Vagina (tissue), 2 donors: ENCODE data around the gene SLC25A34. TPM values are rescaled to one million over a fixed set of nuclear protein-coding genes. Genes with fewer than 3 reads are reported as not detected.
A peak's percentile ranks its signal among the peaks of the same experiment; 100 is the strongest.

ENCODE experiments used
- DNase-seq, 2 donors: peaks; one replicate each; pipeline ENCODE4 v3.0.0-alpha.2; 2017; ENCODE audit errors: extremely low spot score in 2 of 2
- H3K27ac ChIP-seq: fragments of 200-600 bp; sonication (generic); one replicate; pipeline ENCODE4 v1.5.1; 2019
- H3K27me3 ChIP-seq: fragments of 200-600 bp; sonication (generic); one replicate; pipeline ENCODE4 v1.5.1; 2019
- H3K36me3 ChIP-seq, 2 donors: fragments of 200-600 bp; sonication (generic); one replicate each; pipeline ENCODE4 v1.5.1; 2017 to 2019
- H3K4me1 ChIP-seq: fragments of 200-600 bp; sonication (generic); one replicate; pipeline ENCODE4 v1.5.1; 2019
- H3K4me3 ChIP-seq, 2 donors: fragments of 200-600 bp; sonication (generic); 1 replicate in 1 of 2; 2 replicates in 1 of 2; pipeline ENCODE4 v1.5.1; 2016 to 2019
- H3K9me3 ChIP-seq: fragments of 200-600 bp; sonication (generic); one replicate; pipeline ENCODE4 v1.5.1; 2019
- CTCF ChIP-seq, 3 experiments: fragments of 450-650 bp in 2 of 3; fragments of 200-600 bp in 1 of 3; sonication (generic) in 1 of 3; IDR thresholded peaks; one replicate each; pipeline ENCODE4 v1.5.1; 2017 to 2019; ENCODE audit warnings: antibody characterized with exemption in 3 of 3, mild to moderate bottlenecking in 2 of 3, moderate library complexity in 2 of 3
- POLR2A ChIP-seq, 2 donors: fragments of 450-650 bp; IDR thresholded peaks; one replicate each; pipeline ENCODE4 v1.6.1; 2017; ENCODE audit warnings: antibody characterized with exemption in 2 of 2, mild to moderate bottlenecking in 2 of 2, moderate library complexity in 2 of 2
- POLR2AphosphoS5 ChIP-seq, 2 donors: sonication (generic); formaldehyde crosslinking; IDR thresholded peaks; one replicate each; pipeline ENCODE4 v1.9.0; 2017; ENCODE audit warnings: antibody characterized with exemption in 2 of 2, mild to moderate bottlenecking in 2 of 2, low read depth in 1 of 2; ENCODE audit not compliant: insufficient read depth in 1 of 2
- intact Hi-C: fragments of 100-400 bp; cut with DNase I; formaldehyde crosslinking; loops from one replicate; pipeline ENCODE4 v1.15.1; 2023
- total RNA-seq: library from RNA; depleted of rRNA; stranded (reverse); fragments of >200 nt; gene quantifications from one replicate; pipeline ENCODE4 v1.2.3, GENCODE V29; 2016

Gene SLC25A34
- total RNA-seq, 1 donor from 2014 or later, result 3.2 TPM

- H3K4me1 ChIP-seq, result peaks cover 61% of the 10 kb centered on the region
These were observed 26.5 kb downstream of the SLC25A34 start for GRCh38 chr1:15762546-15762945.

GRCh38 chr1:15764269-15764764 is 28.3 kb downstream of the SLC25A34 start:
- Histone ChIP-seq H3K4me1 (peaks cover 45% of the 10 kb centered on the region), H3K4me3 (no peak overlapping the region), H3K9me3 (no peaks in the 10 kb centered on the region), H3K27me3 (no peaks in the 10 kb centered on the region), H3K36me3 (no peaks in the 10 kb centered on the region), H3K27ac (peak overlapping the region; percentile 46)
- no peak for DNase-seq
- intact Hi-C loops, result no loop called here
- TF ChIP-seq POLR2AphosphoS5 (IDR thresholded peaks at IDR 0.05; ENCODE audit: insufficient read depth in 1 of 2, low read depth in 1 of 2), result peak in 1 of 2 donors; percentile 11
- no peak for TF ChIP-seq CTCF (IDR thresholded peaks at IDR 0.05)

More at GRCh38 chr1:15762546-15762945, 26.5 kb downstream of the SLC25A34 start:
- Histone ChIP-seq H3K36me3 (no peaks in the 10 kb centered on the region), H3K27me3 (no peaks in the 10 kb centered on the region), H3K9me3 (no peaks in the 10 kb centered on the region), H3K4me3 (no peak overlapping the region), H3K27ac (no peak overlapping the region)
- TF ChIP-seq POLR2AphosphoS5 (IDR thresholded peaks at IDR 0.05; ENCODE audit: insufficient read depth in 1 of 2, low read depth in 1 of 2) (no peak), CTCF (IDR thresholded peaks at IDR 0.05) (no peak), POLR2A (IDR thresholded peaks at IDR 0.05) (no peak)
- DNase-seq, result no peak
- intact Hi-C loops, result no loop called here

- Histone ChIP-seq H3K9me3 (no peaks in the 10 kb centered on the region), H3K27me3 (no peaks in the 10 kb centered on the region), H3K4me3 (no peak overlapping the region), H3K36me3 (peaks cover 0 to 2% of the 10 kb centered on the region in 2 donors), H3K27ac (peak overlapping the region; percentile 46), H3K4me1 (peaks cover 39% of the 10 kb centered on the region)
- intact Hi-C loops, result no loop called here
- no peak for DNase-seq
- TF ChIP-seq POLR2AphosphoS5 (IDR thresholded peaks at IDR 0.05; ENCODE audit: insufficient read depth in 1 of 2, low read depth in 1 of 2) (no peak), POLR2A (IDR thresholded peaks at IDR 0.05) (no peak), CTCF (IDR thresholded peaks at IDR 0.05) (no peak)
These were observed 28.8 kb downstream of the SLC25A34 start for GRCh38 chr1:15764890-15765289.

DNA sequence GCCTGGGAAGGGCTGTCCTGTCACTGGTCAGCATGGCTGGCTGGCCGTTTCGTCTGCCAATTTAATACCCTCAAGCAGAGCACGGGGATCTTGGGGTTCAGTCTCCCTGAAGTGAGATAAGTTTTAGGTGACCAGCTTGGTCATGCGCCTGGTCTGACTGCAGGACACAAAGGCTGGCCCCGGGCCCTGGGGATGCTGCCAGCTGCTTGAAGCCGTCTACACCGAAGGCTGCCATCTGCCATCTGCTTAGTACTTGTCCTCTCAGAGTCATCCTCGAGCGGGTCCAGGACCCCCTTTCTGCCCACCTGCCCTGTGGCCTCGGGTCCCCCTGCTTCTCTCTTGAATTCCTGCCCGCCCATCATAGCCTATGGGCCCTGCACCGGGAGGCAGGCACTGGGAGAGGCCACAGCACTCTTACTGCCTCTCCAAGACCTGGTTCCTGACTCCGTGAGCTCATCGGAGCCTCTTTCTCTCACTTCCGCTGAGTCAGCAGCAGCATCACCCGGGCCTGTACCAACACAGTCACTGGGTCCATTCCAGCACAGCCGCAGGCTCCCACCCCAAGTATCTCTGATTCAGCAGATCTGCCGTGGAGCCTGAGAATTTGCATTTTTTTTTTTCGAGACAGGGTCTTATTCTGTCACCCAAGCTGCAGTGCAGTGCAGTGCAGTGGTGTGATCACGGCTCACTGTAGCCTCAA is 29.6 kb downstream of the SLC25A34 start:
- Histone ChIP-seq H3K36me3 (peaks cover 0 to 9% of the 10 kb centered on the region in 2 donors), H3K9me3 (no peaks in the 10 kb centered on the region), H3K27me3 (no peaks in the 10 kb centered on the region), H3K4me3 (no peak overlapping the region), H3K27ac (peak overlapping the region; percentile 46), H3K4me1 (peaks cover 34% of the 10 kb centered on the region)
- peak in 1 of 2 donors; percentile 93 for DNase-seq
- intact Hi-C loops, result no loop called here
- TF ChIP-seq POLR2A (IDR thresholded peaks at IDR 0.05) (no peak), POLR2AphosphoS5 (IDR thresholded peaks at IDR 0.05; ENCODE audit: insufficient read depth in 1 of 2, low read depth in 1 of 2) (peak; percentile 52 to 67)

DNA sequence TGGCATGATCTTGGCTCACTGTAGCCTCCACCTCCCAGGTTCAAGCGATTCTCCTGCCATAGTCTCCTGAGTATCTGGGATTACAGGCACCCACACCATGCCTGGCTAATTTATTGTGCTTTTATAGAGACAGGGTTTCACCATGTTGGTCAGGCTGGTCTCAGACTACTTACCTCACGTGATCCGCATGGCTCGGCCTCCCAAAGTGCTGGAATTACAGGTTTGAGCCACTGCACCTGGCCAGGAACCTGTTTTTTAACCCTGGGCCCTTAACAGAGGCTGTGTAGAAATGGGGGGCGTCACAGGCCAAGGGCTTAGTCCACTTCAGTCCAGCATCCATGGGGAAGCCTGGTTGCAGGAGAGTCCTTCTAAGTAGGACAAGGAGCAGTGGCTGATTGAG is 31.9 kb downstream of the SLC25A34 start:
- Histone ChIP-seq H3K9me3 (no peaks in the 10 kb centered on the region), H3K27ac (no peak overlapping the region), H3K4me3 (no peak overlapping the region), H3K4me1 (peaks cover 28% of the 10 kb centered on the region), H3K27me3 (no peaks in the 10 kb centered on the region), H3K36me3 (peaks cover 0 to 29% of the 10 kb centered on the region in 2 donors)
- no peak for TF ChIP-seq POLR2A (IDR thresholded peaks at IDR 0.05)
- TF ChIP-seq POLR2AphosphoS5 (IDR thresholded peaks at IDR 0.05; ENCODE audit: insufficient read depth in 1 of 2, low read depth in 1 of 2), result no peak
- TF ChIP-seq CTCF (IDR thresholded peaks at IDR 0.05), result no peak
- intact Hi-C loops, result no loop called here
- no peak for DNase-seq
